H1 (cell line): Measurements from ENCODE around the gene SLC12A7. TPM values are rescaled to one million over a fixed set of nuclear protein-coding genes. Genes with fewer than 3 reads are reported as not detected.

Source experiments
- CTCF ChIA-PET: fragments of 300-600 bp; sonication (Branson Sonifier 250); formaldehyde crosslinking; loops from one replicate; lab custom pipeline; 2021; ENCODE audit not compliant: partially characterized antibody; lab: Charles Lee
- POLR2A ChIA-PET: fragments of 300-600 bp; sonication (Branson Sonifier 250); formaldehyde crosslinking; loops from one replicate; lab custom pipeline; 2021; ENCODE audit warnings: inconsistent platforms; ENCODE audit not compliant: partially characterized antibody; lab: Charles Lee
- DNase-seq, 2 experiments: peaks; one replicate each; pipeline versions ENCODE4 v3.0.0 to v3.0.0-alpha.2; 2010 to 2022; ENCODE audit warnings: low spot score in 2 of 2, low read depth in 1 of 2, mixed read lengths in 1 of 2
- FAIRE-seq: peaks from 2 replicates; lab custom pipeline; 2011; peaks lifted over from hg19 to GRCh38; lab: Jason Lieb, UNC
- H2AFZ ChIP-seq: 2 replicates; pipeline ENCODE4 v1.8.1; 2012; ENCODE audit warnings: low read length, inconsistent platforms
- H2AK5ac ChIP-seq: 2 replicates; pipeline ENCODE4 v1.6.1; 2013; ENCODE audit warnings: low read depth, low read length
- H2BK120ac ChIP-seq: replicated peaks from 2 replicates; pipeline ENCODE3; 2013; ENCODE audit warnings: low read depth, low read length, inconsistent platforms
- H2BK12ac ChIP-seq: 2 replicates; pipeline ENCODE4 v1.6.1; 2013; ENCODE audit warnings: low read depth, low read length
- H2BK15ac ChIP-seq: 2 replicates; pipeline ENCODE4 v1.6.1; 2013; ENCODE audit warnings: low read length
- H2BK20ac ChIP-seq: 2 replicates; pipeline ENCODE4 v1.6.1; 2013; ENCODE audit warnings: low read length
- H2BK5ac ChIP-seq: 2 replicates; pipeline ENCODE4 v1.6.1; 2013; ENCODE audit warnings: low read depth, low read length
- H3K14ac ChIP-seq: 2 replicates; pipeline ENCODE4 v1.6.1; 2013; ENCODE audit warnings: inconsistent platforms; ENCODE audit not compliant: insufficient read length
- H3K18ac ChIP-seq: 2 replicates; pipeline ENCODE4 v1.6.1; 2013; ENCODE audit warnings: low read length; ENCODE audit errors: extremely low read depth
- H3K23ac ChIP-seq: 2 replicates; pipeline ENCODE4 v1.6.1; 2013; ENCODE audit warnings: inconsistent platforms; ENCODE audit not compliant: insufficient read length
- H3K23me2 ChIP-seq: 2 replicates; pipeline ENCODE4 v1.6.1; 2013; ENCODE audit warnings: low read depth, low read length
- H3K27ac ChIP-seq: 2 replicates; pipeline ENCODE4 v1.6.1; 2011; ENCODE audit warnings: low read depth, low read length, inconsistent platforms
- H3K27me3 ChIP-seq, 4 experiments: replicated peaks in 1 of 4; 1 replicate in 1 of 4; 2 replicates in 3 of 4; pipeline versions ENCODE4 v1.6.1 to v1.8.1; 2011 to 2013; ENCODE audit warnings: low read length in 3 of 4, mild to moderate bottlenecking in 3 of 4, inconsistent platforms in 2 of 4, mixed read lengths in 2 of 4, moderate library complexity in 1 of 4; ENCODE audit not compliant: control insufficient read depth in 3 of 4, insufficient read depth in 3 of 4; ENCODE audit errors: extremely low read depth in 1 of 4
- H3K36me3 ChIP-seq, 4 experiments: 2 replicates each; pipeline versions ENCODE4 v1.6.1 to v1.8.1; 2011 to 2013; ENCODE audit warnings: mild to moderate bottlenecking in 4 of 4, low read length in 3 of 4, moderate library complexity in 2 of 4, control low read depth in 1 of 4, inconsistent platforms in 1 of 4; ENCODE audit not compliant: insufficient read depth in 4 of 4, control insufficient read depth in 2 of 4
- H3K4ac ChIP-seq: replicated peaks from 2 replicates; pipeline ENCODE3; 2013; ENCODE audit warnings: low read length, low read depth, mixed read lengths, inconsistent platforms; ENCODE audit not compliant: insufficient read length
- H3K4me1 ChIP-seq, 4 experiments: replicated peaks in 1 of 4; 1 replicate in 1 of 4; 2 replicates in 3 of 4; pipeline versions ENCODE4 v1.6.1 to v1.8.1; 2011 to 2013; ENCODE audit warnings: low read length in 3 of 4, inconsistent platforms in 2 of 4, mixed read lengths in 1 of 4; ENCODE audit not compliant: insufficient read depth in 4 of 4, control insufficient read depth in 3 of 4
- H3K4me2 ChIP-seq, 2 experiments: 2 replicates each; pipeline versions ENCODE4 v1.6.1 to v1.8.1; 2011 to 2013; ENCODE audit warnings: low read depth in 2 of 2, low read length in 2 of 2, control low read depth in 1 of 2, inconsistent platforms in 1 of 2, mild to moderate bottlenecking in 1 of 2; ENCODE audit not compliant: insufficient read depth in 1 of 2
- H3K4me3 ChIP-seq, 4 experiments: fragments of 200-600, 300-600 bp in 1 of 4; sonication (generic), shearing (Covaris generic), sonication (Bioruptor Twin) in 1 of 4; 2 replicates each; pipeline versions ENCODE4 v1.5.1 to v1.8.1; 2011 to 2016; ENCODE audit warnings: low read length in 4 of 4, low read depth in 3 of 4, control low read depth in 2 of 4, inconsistent platforms in 2 of 4, mild to moderate bottlenecking in 2 of 4, mixed read lengths in 1 of 4, moderate library complexity in 1 of 4; ENCODE audit not compliant: insufficient read depth in 2 of 4; ENCODE audit errors: extremely low read depth in 1 of 4
- H3K56ac ChIP-seq: replicated peaks from 2 replicates; pipeline ENCODE3; 2013; ENCODE audit warnings: low read depth, mild to moderate bottlenecking, mixed read lengths, low read length, inconsistent platforms; ENCODE audit not compliant: insufficient read length
- H3K79me1 ChIP-seq: 2 replicates; pipeline ENCODE4 v1.6.1; 2013; ENCODE audit warnings: low read depth, low read length, control low read depth
- H3K79me2 ChIP-seq, 2 experiments: 2 replicates each; pipeline versions ENCODE4 v1.6.1 to v1.8.1; 2012 to 2013; ENCODE audit warnings: low read length in 2 of 2, mild to moderate bottlenecking in 2 of 2, inconsistent platforms in 1 of 2; ENCODE audit not compliant: insufficient read depth in 2 of 2, control insufficient read depth in 1 of 2
- H3K9ac ChIP-seq, 4 experiments: replicated peaks in 1 of 4; 1 replicate in 1 of 4; 2 replicates in 3 of 4; pipeline versions ENCODE4 v1.6.1 to v1.8.1; 2011 to 2013; ENCODE audit warnings: low read depth in 3 of 4, low read length in 3 of 4, control low read depth in 2 of 4, mild to moderate bottlenecking in 2 of 4, moderate library complexity in 2 of 4, inconsistent platforms in 1 of 4; ENCODE audit errors: extremely low read depth in 1 of 4
- H3K9me3 ChIP-seq, 2 experiments: 2 replicates each; pipeline versions ENCODE4 v1.6.1 to v1.8.1; 2012 to 2013; ENCODE audit warnings: mild to moderate bottlenecking in 2 of 2, moderate library complexity in 2 of 2, control low read depth in 1 of 2, inconsistent platforms in 1 of 2, low read depth in 1 of 2, low read length in 1 of 2, mixed read lengths in 1 of 2; ENCODE audit not compliant: insufficient read depth in 2 of 2
- H4K20me1 ChIP-seq, 2 experiments: replicated peaks in 1 of 2; 2 replicates each; pipeline versions ENCODE3 to v1.8.1; 2011 to 2013; ENCODE audit warnings: inconsistent platforms in 2 of 2, low read length in 2 of 2, mild to moderate bottlenecking in 1 of 2; ENCODE audit not compliant: insufficient read depth in 2 of 2, control insufficient read depth in 1 of 2
- H4K5ac ChIP-seq: 2 replicates; pipeline ENCODE4 v1.6.1; 2013; ENCODE audit warnings: low read length, low read depth, mixed read lengths, inconsistent platforms; ENCODE audit not compliant: insufficient read length
- H4K8ac ChIP-seq: 2 replicates; pipeline ENCODE4 v1.8.0; 2013; ENCODE audit warnings: mild to moderate bottlenecking, moderate library complexity, low read length, inconsistent platforms; ENCODE audit not compliant: insufficient read depth; ENCODE audit errors: extremely low read depth
- H4K91ac ChIP-seq: replicated peaks from 2 replicates; pipeline ENCODE3; 2013; ENCODE audit warnings: low read length, mixed read lengths, inconsistent platforms; ENCODE audit not compliant: insufficient read length
- MAX ChIP-seq: IDR thresholded peaks from 2 replicates; pipeline ENCODE4 v1.6.1; 2012; ENCODE audit warnings: inconsistent platforms
- WGBS, 2 experiments: shearing (Covaris generic) in 1 of 2; methylation state at CpG; one replicate each; pipeline versions ENCODE4 v1.1.6 to v1.1.7; 2013 to 2015; ENCODE audit warnings: low lambda C conversion rate in 2 of 2, mixed read lengths in 2 of 2, inconsistent platforms in 1 of 2, low coverage in 1 of 2, missing lambda C conversion rate in 1 of 2; ENCODE audit not compliant: insufficient replicate concordance in 2 of 2, insufficient coverage in 1 of 2, insufficient read length in 1 of 2; ENCODE audit errors: extremely low coverage in 1 of 2, missing lambda C conversion rate in 1 of 2; 5-methylcytosine and 5-hydroxymethylcytosine counted together
- polyA plus RNA-seq, 7 experiments: library from polyadenylated mRNA; depleted of rRNA in 3 of 7; stranded (reverse) in 5 of 7; unstranded in 2 of 7; fragments of >200 nt in 5 of 7; fragments of 200-250 nt in 2 of 7; gene quantifications; 1 replicate in 5 of 7; 2 replicates in 1 of 7; 4 replicates in 1 of 7; pipeline versions ENCODE4 v1.2.1 to v1.2.3, GENCODE V29; 2011 to 2013; ENCODE audit warnings: missing spikeins in 2 of 7, mixed read lengths in 2 of 7
- total RNA-seq: library from RNA; stranded (reverse); fragmentation: NEBNext Ultra II Directional; extraction: Animal tissue kit (Norgen Biotek cat#: 25700); gene quantifications from 2 replicates; pipeline ENCODE4 v1.2.1, GENCODE V29; 2021

The SLC12A7 gene
- total and polyA plus RNA-seq, 2 of the 8 experiments (the other 6 are each of a cell fraction or from before 2014, with no cell fraction given), result 23.5 to 39.7 TPM

- Histone ChIP-seq H2AK5ac (no peak overlapping the region), H3K18ac (no peak overlapping the region), H3K56ac (no peak overlapping the region), H3K27ac (no peak overlapping the region), H3K14ac (no peak overlapping the region), H3K4ac (no peak overlapping the region), H4K5ac (no peak overlapping the region), H3K9me3 (no peaks in the 10 kb centered on the region), H2BK20ac (no peak overlapping the region), H3K27me3 (peaks cover 10 to 19% (median 16%) of the 10 kb centered on the region in 4 experiments), H2BK15ac (no peak overlapping the region), H3K23me2 (peaks cover 3% of the 10 kb centered on the region; the same call in 1 of the 2 replicates), H3K4me1 (peaks cover 0 to 15% (median 6%) of the 10 kb centered on the region in 4 experiments; a peak in 5 of 7 replicates), H4K8ac (no peak overlapping the region), H3K23ac (no peak overlapping the region), H3K4me3 (no peak overlapping the region), H2BK12ac (no peak overlapping the region), H2AFZ (no peak overlapping the region), H3K4me2 (no peak overlapping the region), H3K9ac (no peak overlapping the region), H3K79me1 (no peaks in the 10 kb centered on the region), H3K36me3 (no peaks in the 10 kb centered on the region; a peak in 1 of 8 replicates), H2BK120ac (no peak overlapping the region), H4K20me1 (peaks cover 4 to 5% of the 10 kb centered on the region in 2 experiments), H2BK5ac (no peak overlapping the region), H3K79me2 (no peaks in the 10 kb centered on the region), H4K91ac (no peak overlapping the region)
- CTCF ChIA-PET, result interaction anchor here (0.8 to 4.0 kb wide), 7 partner anchors 19 to 97 kb away, joined by 3 to 24 read pairs (median 4); no protein-coding TSS in a partner anchor
- DNase-seq (no peak), FAIRE-seq (no peak)
- TF ChIP-seq MAX, result no peak
- 95% methylated on average over 3 of the region's 3 CpGs; no CpG with 5 or more reads in 1 of the 2 experiments for WGBS, 2 experiments
- POLR2A ChIA-PET, result no interaction called here
Measured at GRCh38 chr5:1013948-1014301, 97.9 kb downstream of the SLC12A7 start.
